HTR-8/SVneo (cell line): Measurements from ENCODE around the gene RNF166.

Experiments used
- DNase-seq: peaks from one replicate; pipeline ENCODE4 v3.0.0; 2011; ENCODE audit warnings: low spot score, mixed read lengths; ENCODE audit not compliant: insufficient read length
- FAIRE-seq: peaks from 2 replicates; lab custom pipeline; 2011; peaks lifted over from hg19 to GRCh38; lab: Jason Lieb, UNC

RNF166 gene

DNA sequence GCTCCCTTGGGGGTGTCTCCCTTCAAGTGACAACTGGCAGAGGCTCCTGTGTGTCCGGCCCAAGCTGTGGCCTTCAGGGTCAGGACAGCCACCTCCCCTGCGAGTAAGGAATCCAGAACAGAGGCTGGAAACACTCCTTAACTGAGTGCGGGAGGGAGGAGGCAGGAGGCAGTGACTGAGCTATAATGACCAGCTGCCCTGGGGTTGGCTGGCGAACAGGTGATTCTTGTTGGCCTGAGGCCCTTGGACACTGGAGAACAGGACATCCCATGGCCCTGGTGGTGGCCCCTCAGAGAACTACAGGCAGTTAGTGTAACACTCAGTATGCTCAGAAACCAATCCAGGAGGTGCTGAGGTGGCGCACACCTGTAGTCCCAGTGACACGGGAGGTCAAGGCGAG, 10.5 kb downstream of the RNF166 start:
- no peak for FAIRE-seq
- no peak for DNase-seq

DNA sequence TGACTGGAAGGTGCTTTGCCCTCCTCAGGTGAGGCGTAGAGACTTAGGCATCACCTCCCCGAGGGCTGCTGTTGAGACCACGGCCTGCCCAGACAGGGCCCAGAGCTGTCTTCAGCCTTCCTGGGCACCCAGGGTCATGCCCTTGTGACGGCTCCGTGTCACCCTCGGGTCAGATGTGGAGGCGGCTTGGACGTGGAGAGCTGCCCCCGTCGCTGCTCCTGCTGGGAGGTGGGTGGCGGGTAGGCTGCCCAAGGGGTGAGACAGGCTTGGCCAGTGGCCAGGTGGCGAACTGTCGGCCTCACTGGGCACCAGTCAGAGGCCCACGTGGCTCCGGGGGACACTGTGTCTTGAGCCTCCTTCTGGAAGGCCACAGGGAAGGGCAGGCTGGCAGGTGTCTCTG, 11.0 kb downstream of the RNF166 start:
- FAIRE-seq (no peak), DNase-seq (no peak)

DNA sequence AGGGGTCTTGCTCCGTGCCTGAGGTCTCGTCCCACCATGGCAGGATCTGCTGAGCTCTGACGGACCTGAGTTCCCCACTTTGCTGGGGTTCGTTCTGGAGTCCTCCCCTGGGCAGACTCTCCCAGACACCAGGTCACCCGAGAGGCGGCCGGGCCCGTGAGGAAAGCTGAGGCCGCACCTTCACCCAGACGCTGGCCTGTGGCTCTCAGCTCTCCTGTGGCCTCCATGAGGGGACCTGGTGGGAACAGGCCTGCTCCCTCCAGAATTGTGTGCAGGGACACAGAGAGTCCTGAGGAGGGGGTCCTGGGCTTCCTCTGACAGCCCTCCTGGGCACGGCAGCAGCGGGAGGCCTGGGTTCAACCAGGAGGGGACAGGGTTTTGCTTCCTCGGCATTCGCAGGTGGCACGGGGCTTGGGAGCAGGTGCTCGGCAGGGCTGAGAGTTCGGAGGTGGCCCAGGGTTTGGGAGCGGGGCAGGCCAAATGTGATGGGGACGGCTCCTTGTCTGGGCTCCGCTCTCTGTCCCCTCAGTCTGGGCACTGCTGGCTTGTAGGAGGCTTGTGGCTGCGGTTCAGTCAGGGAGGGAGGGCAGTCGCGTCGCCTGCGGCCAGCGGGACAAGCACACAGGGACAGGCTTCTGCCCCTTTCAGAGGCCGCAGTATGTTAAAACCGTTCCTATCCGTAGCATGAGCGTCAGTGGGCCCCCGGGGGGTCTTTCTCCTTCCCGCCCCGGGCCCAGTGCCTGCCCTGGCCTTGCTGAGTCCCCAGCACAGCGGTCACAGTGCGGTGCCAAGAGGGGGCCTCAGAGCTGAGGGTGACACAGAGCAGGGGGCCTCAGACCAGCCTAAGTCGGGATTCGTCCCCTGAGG, 11.8 kb downstream of the RNF166 start:
- FAIRE-seq (no peak), DNase-seq (no peak)

DNA sequence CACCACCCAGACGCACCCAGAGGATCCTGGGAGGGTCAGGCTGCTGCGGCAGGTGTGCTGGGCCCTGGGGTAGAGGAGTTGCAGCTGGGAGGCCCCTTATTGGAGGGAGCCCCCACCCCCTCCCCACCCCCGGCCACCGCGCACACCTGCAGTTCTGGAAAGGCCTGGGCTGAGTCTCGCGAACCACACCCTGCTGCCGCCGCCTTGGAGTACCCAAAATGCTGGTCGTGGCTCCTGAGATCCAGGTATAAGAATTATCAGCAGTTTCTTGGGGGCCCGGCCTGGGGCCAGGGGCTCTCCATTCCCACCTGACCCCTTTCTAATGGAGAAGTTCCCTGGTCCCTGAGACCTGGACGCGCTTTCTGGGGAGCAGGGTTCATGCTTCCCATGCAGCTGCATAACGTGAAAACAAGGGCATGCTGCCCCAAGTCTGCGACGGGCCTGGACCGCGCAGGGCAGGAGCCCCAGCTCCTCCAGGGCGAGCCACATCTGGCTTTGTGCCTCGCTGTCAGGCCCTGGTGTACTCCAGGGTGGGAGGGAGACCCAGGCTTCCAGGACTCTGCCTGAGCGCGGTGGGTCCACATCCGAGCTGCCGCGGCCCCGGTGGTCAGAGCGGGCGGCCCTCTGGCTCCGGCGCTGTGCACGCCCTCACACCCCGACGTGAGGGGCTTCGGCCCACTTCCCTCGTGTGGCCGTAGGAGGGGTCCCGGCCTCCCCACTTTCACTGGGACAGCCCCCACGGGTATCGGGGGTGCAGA, 12.6 kb downstream of the RNF166 start:
- FAIRE-seq (no peak), DNase-seq (no peak)

DNA sequence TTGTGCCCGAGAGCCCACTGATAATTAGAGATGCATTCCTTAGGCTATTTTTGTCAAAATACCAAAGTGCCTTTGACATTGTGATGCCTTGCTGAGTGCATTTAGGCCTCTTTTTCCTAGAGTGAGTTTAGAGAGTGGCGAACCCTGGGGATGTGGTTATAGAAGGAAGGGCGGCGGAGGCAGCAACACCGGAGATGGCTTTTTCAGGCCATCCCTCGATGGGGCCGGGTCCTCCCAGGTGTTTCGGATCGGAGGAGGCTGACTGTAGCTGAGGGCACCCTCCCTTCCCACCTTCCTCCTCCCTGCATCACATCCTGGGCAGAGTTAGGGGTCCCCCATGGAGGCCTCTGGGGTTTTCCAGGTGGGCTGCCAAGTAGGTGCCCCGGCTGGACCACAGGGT, 13.3 kb downstream of the RNF166 start:
- DNase-seq = no peak
- no peak for FAIRE-seq

DNA sequence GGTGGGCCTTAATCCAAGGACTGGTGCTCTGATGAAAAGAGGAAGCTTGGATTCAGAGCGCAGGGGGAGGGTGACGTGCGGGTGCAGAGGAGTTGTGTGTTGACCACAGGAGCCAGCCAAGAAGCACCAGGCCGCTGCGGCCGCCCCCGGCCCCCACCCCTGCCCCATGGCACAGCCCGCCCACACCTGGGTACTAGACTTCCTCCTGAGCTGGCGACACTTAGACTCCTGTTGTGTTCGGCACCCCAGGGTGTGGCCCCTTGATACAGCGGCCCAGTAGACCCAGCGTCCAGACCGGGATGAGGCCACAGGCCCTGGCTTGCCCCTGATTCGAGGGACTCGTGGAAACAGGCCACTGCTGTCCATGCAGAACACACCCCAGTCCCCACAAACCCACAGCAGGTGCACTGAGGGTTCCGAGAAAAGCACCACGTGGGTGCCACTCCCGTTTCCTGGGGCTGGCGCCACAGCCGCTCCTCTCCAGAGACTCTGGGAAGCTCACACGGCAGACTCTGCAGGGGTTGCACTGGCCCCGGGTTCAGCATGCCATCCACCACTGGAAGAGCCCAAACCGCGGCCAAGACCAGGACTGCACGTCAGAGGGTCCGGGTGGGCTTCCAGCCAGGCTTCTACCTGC, 14.2 kb downstream of the RNF166 start:
- no peak for DNase-seq
- FAIRE-seq = no peak

DNA sequence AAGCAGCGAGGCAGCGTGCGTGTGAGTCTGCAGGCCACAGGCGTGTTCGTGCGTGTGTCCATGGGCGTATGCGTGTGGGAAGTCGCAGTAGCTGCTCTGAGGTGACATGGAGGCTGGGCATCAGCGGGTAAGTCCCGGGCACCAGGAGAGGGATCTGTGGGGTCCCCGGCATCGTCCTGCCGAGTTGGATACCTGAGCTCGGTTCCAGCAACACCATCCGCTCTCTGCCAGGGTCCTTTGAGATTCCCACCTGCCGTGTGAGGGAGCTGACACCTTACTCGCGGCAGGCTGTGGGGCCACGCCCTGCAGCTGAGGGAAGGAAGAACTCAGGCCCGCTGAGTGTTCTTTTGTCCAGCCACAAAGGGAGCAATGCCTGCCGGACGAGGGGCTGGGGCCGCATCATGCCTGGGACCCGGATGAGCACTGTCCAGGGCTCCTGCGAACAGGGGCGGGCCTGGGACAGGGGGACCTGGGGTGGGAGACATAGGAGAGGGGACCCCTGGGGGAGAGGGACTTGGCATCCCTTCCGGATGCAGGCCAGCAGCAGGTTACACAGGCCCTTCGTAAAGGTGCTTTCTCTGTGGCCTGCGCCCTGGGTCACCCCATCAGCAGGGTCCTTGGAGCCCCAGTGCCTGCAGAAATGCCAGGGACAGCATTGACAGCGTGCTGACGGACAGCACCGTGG, 14.9 kb downstream of the RNF166 start:
- FAIRE-seq = no peak

DNA sequence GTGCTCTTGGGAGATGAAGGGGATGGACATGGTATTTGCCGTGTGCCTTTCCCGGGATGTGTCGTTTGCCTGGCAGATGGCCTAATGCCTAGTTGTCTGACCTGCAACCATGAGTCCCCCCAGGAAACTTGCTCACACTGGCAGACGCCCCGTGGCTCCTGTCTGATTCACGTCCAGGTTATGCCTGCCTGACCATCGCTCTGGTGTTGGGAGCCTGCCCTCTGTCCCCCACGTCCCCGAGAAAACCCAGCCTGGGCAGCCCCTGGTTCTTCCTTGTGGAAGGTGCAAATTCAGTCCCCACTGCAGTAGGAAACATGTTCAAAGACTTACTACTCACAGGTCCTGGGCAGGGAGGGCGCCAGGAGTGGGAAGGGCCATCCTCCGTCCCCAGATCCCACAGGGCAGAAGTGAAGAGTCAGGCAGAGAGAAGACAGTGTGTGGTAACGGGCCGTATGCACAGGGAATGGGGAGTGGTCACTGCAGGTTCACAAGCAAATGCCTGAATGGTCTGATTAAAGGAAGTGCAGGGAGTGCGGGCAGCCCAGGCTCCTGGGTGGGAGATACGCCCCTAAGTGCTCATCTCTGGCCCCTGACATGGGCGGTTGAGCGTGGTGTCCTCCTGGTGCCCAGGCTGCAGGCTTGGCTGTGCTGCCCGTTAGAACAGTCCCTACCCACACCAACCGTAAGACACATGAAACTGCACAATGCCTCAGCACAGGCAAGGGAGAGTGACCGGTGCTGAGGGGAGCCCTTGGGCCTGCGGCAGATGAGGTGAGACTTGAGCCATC, 15.7 kb downstream of the RNF166 start:
- FAIRE-seq (no peak), DNase-seq (no peak)

More for the DNA sequence above, 14.9 kb downstream of the RNF166 start:
- DNase-seq = no peak

DNA sequence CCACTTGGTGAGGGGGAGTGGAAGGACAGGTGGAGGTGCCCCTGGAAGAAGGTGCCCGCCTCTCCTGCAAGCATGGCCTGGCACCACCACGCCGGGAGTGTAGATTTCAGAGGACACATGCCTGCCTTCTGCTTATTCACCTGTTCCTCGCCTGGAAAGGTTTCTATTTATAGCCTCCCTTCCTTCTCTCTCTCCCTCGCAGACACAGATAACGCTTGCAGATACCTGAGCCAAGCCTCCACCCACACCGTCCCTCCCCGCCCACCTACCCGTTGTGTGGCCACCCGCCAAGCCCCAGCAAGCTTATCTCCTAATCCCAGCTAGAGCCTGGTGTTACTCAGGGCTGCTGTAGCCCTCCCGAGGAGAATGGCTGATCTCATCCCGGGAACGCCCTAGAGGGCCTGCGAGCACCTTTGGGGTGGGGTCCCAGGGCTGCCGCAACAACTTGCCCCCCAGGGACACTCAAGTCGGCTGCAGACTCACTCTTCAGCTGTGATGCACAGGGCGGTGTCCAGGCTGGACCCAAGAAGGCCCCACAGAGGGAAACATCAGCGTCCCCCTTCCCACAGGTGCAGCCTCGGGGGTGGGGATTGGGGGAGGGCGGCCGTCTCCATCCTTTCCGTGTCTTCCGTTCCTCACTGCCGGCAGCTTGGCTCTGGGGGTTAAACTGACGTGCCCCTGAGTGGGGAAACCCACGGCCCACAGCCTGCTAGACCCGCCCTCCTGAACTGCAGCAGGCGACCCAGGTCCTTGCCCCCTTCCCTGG, 18.0 kb downstream of the RNF166 start:
- no peak for FAIRE-seq
- DNase-seq = no peak

DNA sequence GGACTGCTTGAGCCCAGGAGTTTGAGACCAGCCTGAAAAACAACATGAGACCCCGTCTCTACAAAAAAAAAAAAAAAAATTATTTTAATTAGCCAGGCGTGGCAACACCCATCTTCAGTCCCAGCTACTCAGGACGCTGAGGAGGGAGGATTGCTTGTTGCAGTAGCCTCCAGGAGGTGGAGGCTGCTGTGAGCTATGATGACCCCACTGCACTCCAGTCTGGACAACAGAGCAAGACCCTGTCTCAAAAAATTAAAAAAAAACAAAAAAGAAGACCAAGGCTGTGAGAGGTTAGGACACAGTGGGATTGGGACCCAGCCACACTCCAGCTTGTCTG, 18.6 kb downstream of the RNF166 start:
- DNase-seq = no peak
- no peak for FAIRE-seq

DNA sequence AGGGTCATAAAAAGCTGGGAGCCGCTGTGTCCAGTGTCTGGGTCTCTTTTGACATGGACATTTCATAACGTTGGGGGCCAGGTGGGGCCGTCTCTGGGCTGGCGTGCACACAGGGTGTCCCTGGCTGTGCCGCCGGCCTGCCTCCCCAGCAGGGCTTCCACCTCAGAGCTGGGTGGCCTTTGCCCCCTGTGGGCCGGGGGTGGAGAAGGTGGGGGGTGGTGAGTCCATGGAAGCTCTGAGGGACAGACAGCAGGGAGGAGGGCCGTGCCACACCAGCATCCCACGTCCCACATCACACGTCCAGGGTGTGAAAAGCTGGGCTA, 19.0 kb downstream of the RNF166 start:
- no peak for DNase-seq
- no peak for FAIRE-seq

DNA sequence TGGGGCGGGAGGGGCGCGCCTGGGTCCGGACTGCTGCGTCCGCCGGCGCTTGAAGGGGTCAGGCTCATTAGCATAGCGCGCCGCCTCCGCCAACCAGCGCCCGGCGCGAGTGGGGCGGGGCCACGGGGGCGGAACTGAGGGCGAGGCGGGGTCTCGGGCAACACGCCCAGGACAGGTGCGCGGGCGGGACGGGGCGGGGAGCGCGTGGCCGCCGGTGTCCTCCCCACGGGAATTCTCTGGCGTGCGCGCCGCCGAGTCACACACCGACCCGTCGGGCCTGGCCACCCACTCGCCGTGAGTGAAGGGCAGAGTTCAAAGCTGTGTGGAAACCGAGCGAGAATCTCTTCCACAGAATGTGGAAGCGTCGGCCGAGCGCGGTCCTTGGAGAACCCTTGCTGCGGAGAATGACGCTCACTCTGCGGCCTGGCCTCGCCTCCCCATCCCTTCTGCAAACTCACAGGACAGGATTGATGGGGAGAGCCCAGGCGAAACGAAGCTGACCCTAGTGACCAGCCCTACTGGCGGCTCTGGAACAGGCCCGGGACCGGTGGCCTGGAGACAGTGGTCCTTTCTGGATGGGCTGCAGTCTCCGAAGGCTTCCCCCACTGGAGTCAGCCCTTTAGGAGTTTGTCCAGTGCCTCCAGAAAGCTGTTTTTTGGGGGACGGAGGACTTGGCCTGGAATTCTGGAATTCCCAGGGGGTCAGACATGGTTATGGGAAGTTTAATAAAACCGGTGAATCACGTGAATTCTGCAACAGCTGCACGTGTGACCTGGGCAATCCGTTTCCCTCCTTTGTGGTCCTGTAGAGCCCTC, 19.6 kb downstream of the RNF166 start, which contains the start of gene SNAI3:
TSS of gene SNAI3 (minus strand) at position 69 of the 815 bp plus-strand sequence. CDS start 101 bp downstream, outside the sequence.
- DNase-seq = peak; percentile 85
- peak; percentile 84 for FAIRE-seq

DNA sequence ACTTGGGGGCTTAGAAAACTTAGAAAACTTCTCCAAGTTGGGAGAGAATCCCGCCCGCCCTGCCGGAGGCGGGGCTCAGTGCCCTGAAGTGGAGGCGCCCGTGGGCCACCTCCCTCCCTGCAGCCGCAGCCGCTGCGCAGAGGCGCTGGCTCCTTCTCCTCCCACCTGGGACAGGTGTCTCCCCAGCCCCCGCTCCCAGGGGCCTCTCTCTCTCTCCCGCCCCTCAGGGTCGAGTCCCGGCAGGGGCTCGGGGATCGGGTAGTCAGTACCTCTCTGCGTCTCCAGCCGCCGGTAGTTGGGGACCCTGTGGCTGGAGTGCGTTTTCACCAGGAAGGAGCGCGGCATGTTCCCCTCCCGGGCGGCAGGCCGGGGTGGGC, 20.2 kb downstream of the RNF166 start:
- FAIRE-seq (no peak), DNase-seq (no peak)

DNA sequence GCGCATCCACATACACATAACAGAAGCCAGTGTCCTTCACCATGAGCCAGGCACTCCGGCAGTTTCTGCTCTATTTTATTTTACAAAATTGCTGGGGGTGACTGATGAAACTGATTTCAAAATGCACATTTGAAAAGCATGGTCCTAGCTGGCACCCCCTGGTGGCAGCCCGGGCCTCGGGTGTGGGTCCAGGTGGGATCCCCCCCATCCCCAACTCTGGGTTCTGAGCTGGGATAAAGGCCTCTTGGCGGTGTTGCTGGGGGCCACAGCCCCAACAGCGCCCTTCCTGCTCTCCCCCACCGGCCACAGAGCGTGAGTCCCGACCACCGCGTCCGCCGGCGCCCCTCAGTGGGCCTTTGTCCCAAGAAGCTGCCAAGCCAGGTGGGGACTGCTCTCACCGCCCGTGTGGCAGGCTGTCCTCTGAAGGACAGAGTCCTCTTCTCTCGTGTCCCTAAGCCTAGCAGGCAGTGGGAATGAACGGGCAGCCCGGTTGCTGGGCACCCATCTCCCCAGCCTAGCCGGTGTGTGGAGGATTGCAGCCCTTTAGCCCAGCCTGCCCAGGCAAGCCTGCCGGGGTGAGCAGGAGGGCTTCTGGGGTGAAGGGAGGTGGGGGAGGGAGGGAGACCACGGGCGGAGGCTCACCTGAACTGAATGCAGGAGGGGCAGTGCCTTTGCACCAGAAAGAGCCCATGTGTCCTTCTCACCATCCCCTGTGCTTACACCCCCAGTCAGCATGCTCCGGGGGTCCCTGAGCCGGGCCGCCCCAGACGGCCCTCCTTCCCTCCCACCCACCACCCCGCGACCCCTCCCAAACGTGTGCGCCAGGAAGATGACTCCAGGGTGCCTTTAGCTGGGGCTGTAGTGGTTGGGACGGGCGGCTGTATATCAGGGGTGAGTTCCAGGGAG, 20.8 kb downstream of the RNF166 start:
- DNase-seq = peak; percentile 70
- FAIRE-seq = peak; percentile 38

DNA sequence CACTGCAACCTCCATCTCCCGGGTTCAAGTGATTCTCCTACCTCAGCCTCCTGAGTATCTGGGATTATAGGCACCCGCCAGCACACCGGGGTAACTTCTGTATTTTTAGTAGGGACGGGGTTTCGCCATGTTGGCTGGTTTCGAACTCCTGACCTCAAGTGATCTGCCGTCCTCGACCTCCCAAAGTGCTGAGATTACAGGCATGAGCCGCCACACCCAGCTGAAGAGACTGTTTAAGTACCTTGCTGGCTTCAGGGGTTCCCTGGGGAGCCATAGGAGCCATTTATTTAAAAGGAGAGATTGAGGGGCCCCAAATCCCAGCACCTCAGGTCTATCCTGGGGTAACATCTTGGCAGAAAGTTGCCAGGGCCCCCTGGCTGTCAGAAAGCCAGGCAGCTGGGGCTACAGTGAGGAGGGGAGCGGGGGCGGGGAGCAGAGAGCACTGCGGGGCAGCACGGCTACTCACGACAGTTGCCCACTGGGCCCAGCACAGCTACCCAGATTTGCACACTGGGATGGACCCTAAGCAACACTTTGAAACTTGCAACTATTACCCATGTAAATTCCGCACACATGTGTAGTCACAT, 21.5 kb downstream of the RNF166 start:
- DNase-seq = no peak
- no peak for FAIRE-seq

DNA sequence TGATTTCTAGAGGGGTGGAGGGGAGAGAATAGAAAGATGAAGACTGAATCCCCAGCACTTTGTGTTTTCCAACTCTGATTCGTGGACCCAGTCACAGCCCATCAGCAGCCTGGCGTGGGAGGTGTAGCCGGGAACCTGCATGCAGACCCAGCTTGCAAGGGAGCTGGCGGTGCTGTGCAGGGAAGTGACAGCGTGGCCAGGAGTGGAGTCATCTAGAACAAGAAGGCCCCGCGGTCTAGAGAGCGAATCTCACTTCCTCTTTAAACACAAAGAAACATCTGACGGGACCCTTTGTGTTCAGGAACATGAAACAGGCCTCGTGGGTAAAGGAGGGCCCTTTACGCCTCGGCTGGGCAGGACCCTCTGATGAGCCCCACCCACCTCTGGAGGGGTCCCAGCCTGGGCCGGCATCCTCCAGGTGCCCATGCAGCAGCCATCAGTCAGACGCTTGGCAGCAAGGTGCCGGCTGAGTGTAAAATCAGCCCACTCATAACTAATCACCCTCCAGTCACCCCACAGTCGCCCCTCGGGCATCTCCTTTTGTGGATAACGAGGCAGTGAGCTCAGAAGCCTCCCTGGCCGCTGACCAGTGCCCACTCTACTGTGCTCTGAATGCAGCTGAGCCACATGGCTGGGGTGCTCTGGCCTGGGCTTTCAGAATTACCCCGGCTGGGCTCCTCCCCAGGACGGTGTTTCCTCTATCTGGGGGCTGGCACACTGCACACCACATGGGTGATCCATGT, 24.3 kb downstream of the RNF166 start:
- FAIRE-seq (no peak), DNase-seq (no peak)
